SK-N-SH (cell line): ENCODE measurements around the gene GNG11. TPM values are rescaled to one million over a fixed set of nuclear protein-coding genes. Genes with fewer than 3 reads are reported as not detected.
"Not testable (repeated sequence)": the region's sequence is repeated elsewhere in the genome, so short reads cannot be mapped to it uniquely, and the experiment has no call there.

Source experiments
- CTCF ChIA-PET: fragments of 300-600, 350-600 bp; formaldehyde crosslinking; extraction: SDS; loops from one replicate; lab custom pipeline; 2021; lab: Yijun Ruan, JAX
- POLR2A ChIA-PET: fragments of 350-600 bp; sonication (Branson Sonifier 250); formaldehyde crosslinking; extraction: SDS; loops from one replicate; lab custom pipeline; 2020; ENCODE audit warnings: antibody characterized with exemption, inconsistent platforms; lab: Yijun Ruan, JAX
- DNase-seq: peaks from one replicate; pipeline ENCODE4 v3.0.0; 2012
- H2AFZ ChIP-seq: fragments of 200-600 bp; sonication (generic); 2 replicates; pipeline ENCODE4 v1.8.1; 2016; ENCODE audit warnings: antibody characterized with exemption, mild to moderate bottlenecking, low read depth
- H3F3A ChIP-seq: fragments of 200-600 bp; sonication (generic); replicated peaks from 2 replicates; pipeline ENCODE3; 2016; ENCODE audit warnings: antibody characterized with exemption, mild to moderate bottlenecking; ENCODE audit not compliant: insufficient read depth
- H3K27ac ChIP-seq, 2 experiments: fragments of 200-500 bp in 1 of 2; fragments of 200-600 bp in 1 of 2; sonication (Bioruptor generic) in 1 of 2; sonication (generic), shearing (Covaris generic) in 1 of 2; 2 replicates each; pipeline versions ENCODE4 v1.5.1 to v1.6.1; 2014 to 2016; ENCODE audit warnings: low read depth in 2 of 2, inconsistent platforms in 1 of 2, low read length in 1 of 2, mild to moderate bottlenecking in 1 of 2, mixed read lengths in 1 of 2
- H3K27me3 ChIP-seq: fragments of 200-600 bp; sonication (generic), shearing (Covaris generic); 2 replicates; pipeline ENCODE4 v1.6.1; 2016; ENCODE audit warnings: mixed run types; ENCODE audit not compliant: insufficient read depth
- H3K36me3 ChIP-seq, 2 experiments: fragments of 200-500 bp in 1 of 2; fragments of 200-600 bp in 1 of 2; sonication (Bioruptor generic) in 1 of 2; sonication (generic) in 1 of 2; replicated peaks in 1 of 2; 2 replicates each; pipeline versions ENCODE3 to v1.5.1; 2014 to 2016; ENCODE audit warnings: low read length in 1 of 2, mild to moderate bottlenecking in 1 of 2; ENCODE audit not compliant: insufficient read depth in 2 of 2, control insufficient read depth in 1 of 2
- H3K4me1 ChIP-seq, 2 experiments: fragments of 200-500 bp in 1 of 2; fragments of 200-600 bp in 1 of 2; sonication (Bioruptor generic) in 1 of 2; sonication (generic), shearing (Covaris generic) in 1 of 2; 2 replicates each; pipeline versions ENCODE4 v1.5.1 to v1.6.1; 2014 to 2016; ENCODE audit warnings: low read depth in 1 of 2, low read length in 1 of 2, mixed run types in 1 of 2; ENCODE audit not compliant: insufficient read depth in 2 of 2, control insufficient read depth in 1 of 2
- H3K4me2 ChIP-seq: fragments of 200-600 bp; sonication (generic), shearing (Covaris generic); 2 replicates; pipeline ENCODE4 v1.6.1; 2017; ENCODE audit warnings: mixed run types
- H3K4me3 ChIP-seq, 2 experiments: fragments of 200-500 bp in 1 of 2; fragments of 200-600 bp in 1 of 2; sonication (Bioruptor generic) in 1 of 2; sonication (generic), shearing (Covaris generic) in 1 of 2; 2 replicates each; pipeline versions ENCODE4 v1.5.1 to v1.8.1; 2014 to 2016; ENCODE audit warnings: low read depth in 2 of 2, inconsistent platforms in 1 of 2, low read length in 1 of 2, mild to moderate bottlenecking in 1 of 2, mixed read lengths in 1 of 2, moderate library complexity in 1 of 2
- H3K79me2 ChIP-seq: fragments of 200-600 bp; sonication (generic); 2 replicates; pipeline ENCODE4 v1.8.1; 2017; ENCODE audit warnings: mild to moderate bottlenecking; ENCODE audit not compliant: insufficient read depth
- H3K9ac ChIP-seq: fragments of 200-600 bp; sonication (generic); 2 replicates; pipeline ENCODE4 v1.6.1; 2017; ENCODE audit warnings: mixed run types
- H3K9me2 ChIP-seq: fragments of 200-600 bp; sonication (generic); 2 replicates; pipeline ENCODE4 v1.6.1; 2017; ENCODE audit warnings: mixed run types
- H3K9me3 ChIP-seq: fragments of 200-600 bp; sonication (generic); 2 replicates; pipeline ENCODE4 v1.6.1; 2017; ENCODE audit warnings: mixed run types, mild to moderate bottlenecking, moderate library complexity
- H4K20me1 ChIP-seq: fragments of 200-600 bp; sonication (generic); 2 replicates; pipeline ENCODE4 v1.6.1; 2017; ENCODE audit warnings: mild to moderate bottlenecking, mixed run types; ENCODE audit not compliant: insufficient read depth
- CTCF ChIP-seq: fragments of 200-600 bp; sonication (generic); IDR thresholded peaks from 2 replicates; pipeline ENCODE4 v1.6.1; 2017; ENCODE audit warnings: antibody characterized with exemption, mild to moderate bottlenecking, moderate library complexity
- IRF3 ChIP-seq: fragments of 150-350 bp; IDR thresholded peaks from 2 replicates; pipeline ENCODE4 v1.6.1; 2016; ENCODE audit warnings: mild to moderate bottlenecking, low read depth, low read length
- JUND ChIP-seq: IDR thresholded peaks from 2 replicates; pipeline ENCODE4 v1.4.0; 2012
- MEF2A ChIP-seq: IDR thresholded peaks from 2 replicates; pipeline ENCODE4 v1.4.0; 2012; ENCODE audit warnings: low read depth, borderline replicate concordance
- PBX3 ChIP-seq: IDR thresholded peaks from 2 replicates; pipeline ENCODE4; 2012
- POLR2AphosphoS5 ChIP-seq: IDR thresholded peaks from 2 replicates; pipeline ENCODE4 v1.6.1; 2012; ENCODE audit warnings: low read depth, low read length
- RCOR1 ChIP-seq: fragments of 150-350 bp; IDR thresholded peaks from 2 replicates; pipeline ENCODE4 v1.6.1; 2017; ENCODE audit warnings: antibody characterized with exemption, low read length
- REST ChIP-seq: IDR thresholded peaks from 2 replicates; pipeline ENCODE4 v1.6.1; 2012; ENCODE audit warnings: mild to moderate bottlenecking, low read depth, low read length, moderate library complexity
- SIN3A ChIP-seq: IDR thresholded peaks from 2 replicates; pipeline ENCODE4 v1.6.1; 2012; ENCODE audit warnings: low read depth, mild to moderate bottlenecking, low read length, moderate library complexity, borderline replicate concordance
- SMC3 ChIP-seq: IDR thresholded peaks from 2 replicates; pipeline ENCODE4 v1.6.1; 2012; ENCODE audit warnings: low read depth, low read length, improper control_type of control experiment
- TAF1 ChIP-seq: IDR thresholded peaks from 2 replicates; pipeline ENCODE4 v1.6.1; 2012; ENCODE audit warnings: low read depth, mild to moderate bottlenecking, low read length, moderate library complexity, borderline replicate concordance
- TCF12 ChIP-seq: IDR thresholded peaks from 2 replicates; pipeline ENCODE4 v1.4.0; 2012
- WGBS: methylation state at CpG from one replicate; pipeline ENCODE4 v1.1.6; 2017; ENCODE audit warnings: low lambda C conversion rate; 5-methylcytosine and 5-hydroxymethylcytosine counted together
- polyA plus RNA-seq, 3 experiments: library from polyadenylated mRNA; depleted of rRNA; stranded (reverse); fragments of >200 nt; gene quantifications; 2 replicates each; pipeline ENCODE4 v1.2.3, GENCODE V29; 2012

GNG11 gene
- polyA plus RNA-seq, 1 of the 3 experiments (the other 2 are of a cell fraction): 11.5 TPM

GRCh38 chr7:93914581-93915066 lies 6.9 kb upstream of the GNG11 start (continued):
- TF ChIP-seq PBX3 (no peak; the same call in 1 of the 2 replicates), MEF2A (peak; percentile 44; the same call in 1 of the 2 replicates), SIN3A (no peak), CTCF (no peak), JUND (peak; percentile 72), SMC3 (no peak), POLR2AphosphoS5 (no peak), RCOR1 (no peak), TAF1 (no peak), TCF12 (peak; percentile 69), REST (no peak), IRF3 (no peak)

GRCh38 chr7:93915206-93915842 lies 6.2 kb upstream of the GNG11 start:
- H3K4me1 ChIP-seq, H3K79me2 ChIP-seq, H3K9ac ChIP-seq, POLR2A ChIA-PET, H2AFZ ChIP-seq, H3K4me3 ChIP-seq, H3K27me3 ChIP-seq, H3K9me3 ChIP-seq, H3K36me3 ChIP-seq, H4K20me1 ChIP-seq, H3K27ac ChIP-seq, H3K9me2 ChIP-seq, DNase-seq, H3K4me2 ChIP-seq: not testable (repeated sequence)
- CTCF ChIA-PET: interaction anchor here (0.6 to 1.3 kb wide), 3 partner anchors 8 to 612 kb away, joined by 3 to 6 read pairs (median 4); no protein-coding TSS in a partner anchor
- WGBS: 97% methylated on average over 3 of the region's 3 CpGs
- H3F3A ChIP-seq: peaks cover 18% of the 10 kb centered on the region

GRCh38 chr7:93915888-93916287 lies 5.6 kb upstream of the GNG11 start:
- H3K27me3 ChIP-seq, H3K9me3 ChIP-seq, H3K4me2 ChIP-seq, H3K9ac ChIP-seq, H3K9me2 ChIP-seq, POLR2A ChIA-PET, DNase-seq, H3K27ac ChIP-seq, H3K79me2 ChIP-seq, H2AFZ ChIP-seq, H4K20me1 ChIP-seq, H3K36me3 ChIP-seq, H3K4me3 ChIP-seq: not testable (repeated sequence)
- H3F3A ChIP-seq: peaks cover 13% of the 10 kb centered on the region
- peaks cover 9 to 11% of the 10 kb centered on the region in 2 experiments; a peak in 3 of 4 replicates for H3K4me1 ChIP-seq
- CTCF ChIA-PET: interaction anchor here (0.6 kb wide), 1 partner anchor 613 kb away, joined by 3 read pairs; no protein-coding TSS in a partner anchor

- H3K9me2 ChIP-seq, H3K4me2 ChIP-seq, H3K79me2 ChIP-seq, H3K9ac ChIP-seq, H3K27ac ChIP-seq, H3K36me3 ChIP-seq, H2AFZ ChIP-seq, CTCF ChIA-PET, H3K4me3 ChIP-seq, H3K9me3 ChIP-seq, POLR2A ChIA-PET, DNase-seq, H4K20me1 ChIP-seq, H3K27me3 ChIP-seq: not testable (repeated sequence)
- Histone ChIP-seq H3F3A (peaks cover 18% of the 10 kb centered on the region), H3K4me1 (peaks cover 11 to 13% of the 10 kb centered on the region in 2 experiments; a peak in 3 of 4 replicates)
- 86% methylated on average over 4 of the region's 4 CpGs for WGBS
Observed at GRCh38 chr7:93916315-93916714, 5.2 kb upstream of the GNG11 start.
